Gastrocnemius medialis (tissue), 4 donors: ENCODE measurements around the gene LAP3. TPM values are rescaled to one million over a fixed set of nuclear protein-coding genes. Genes with fewer than 3 reads are reported as not detected.

ENCODE experiments used
- ATAC-seq, 2 donors: fragments of 150-250 bp; one replicate each; pipeline ENCODE4 v1.9.1; 2016
- DNase-seq, 2 donors: peaks; one replicate each; pipeline ENCODE4 v3.0.0-alpha.2; 2019
- H3K27ac ChIP-seq, 4 donors: fragments of 200-600 bp; sonication (generic); 1 replicate in 1 of 4; 2 replicates in 3 of 4; pipeline ENCODE4 v1.5.1; 2016 to 2018; ENCODE audit warnings: mild to moderate bottlenecking in 2 of 4, moderate library complexity in 1 of 4
- H3K27me3 ChIP-seq, 3 donors: fragments of 200-600 bp; sonication (generic) in 2 of 3; 1 replicate in 1 of 3; 2 replicates in 2 of 3; pipeline versions ENCODE4 v1.5.1 to v1.6.0; 2016 to 2019; ENCODE audit warnings: mild to moderate bottlenecking in 1 of 3, moderate library complexity in 1 of 3
- H3K36me3 ChIP-seq, 2 donors: fragments of 200-600 bp; sonication (generic) in 1 of 2; one replicate each; pipeline ENCODE4 v1.5.1; 2017 to 2018
- H3K4me1 ChIP-seq, 2 donors: fragments of 200-600 bp; sonication (generic) in 1 of 2; one replicate each; pipeline ENCODE4 v1.5.1; 2016 to 2017; ENCODE audit warnings: mild to moderate bottlenecking in 2 of 2
- H3K4me3 ChIP-seq, 4 donors: fragments of 200-600 bp; sonication (generic) in 3 of 4; 1 replicate in 1 of 4; 2 replicates in 3 of 4; pipeline ENCODE4 v1.5.1; 2016 to 2019; ENCODE audit warnings: mild to moderate bottlenecking in 2 of 4
- H3K9me3 ChIP-seq, 3 donors: fragments of 200-600 bp; sonication (generic) in 2 of 3; 1 replicate in 1 of 3; 2 replicates in 2 of 3; pipeline ENCODE4 v1.5.1; 2016 to 2019
- POLR2A ChIP-seq, 2 donors: fragments of 450-650 bp; IDR thresholded peaks; one replicate each; pipeline ENCODE4 v1.6.1; 2017; ENCODE audit warnings: antibody characterized with exemption in 2 of 2, mild to moderate bottlenecking in 2 of 2, moderate library complexity in 2 of 2
- in situ Hi-C, 4 donors: fragments of 200-750 bp; cut with MboI; loops; one replicate each; pipeline versions ENCODE4 v1.15.0 to v1.8.0; 2017; ENCODE audit warnings: low sequenced_read_pairs in 4 of 4
- intact Hi-C: fragments of 100-400 bp; cut with DNase I; formaldehyde crosslinking; loops from one replicate; pipeline ENCODE4 v1.15.1; 2023; ENCODE audit warnings: low total_unique reads
- total RNA-seq, 4 donors: library from RNA; depleted of rRNA; stranded (reverse); fragments of >200 nt; gene quantifications; one replicate each; pipeline versions ENCODE4 v1.1.0 to v1.2.3, GENCODE V29; 2016
- TF ChIP-seq, protein P1 (sequence below), 5 experiments: fragments of 450-650 bp in 3 of 5; fragments of 200-600 bp in 2 of 5; sonication (generic) in 2 of 5; IDR thresholded peaks in 4 of 5; conservative IDR thresholded peaks in 1 of 5; 1 replicate in 4 of 5; 2 replicates in 1 of 5; pipeline ENCODE4 v1.5.1; 2016 to 2019; ENCODE audit warnings: antibody characterized with exemption in 5 of 5, mild to moderate bottlenecking in 3 of 5, moderate library complexity in 3 of 5

LAP3 gene
- total RNA-seq, 4 donors from 2014 or later, result 63.7 to 85.2 (median 76.5) TPM

DNA sequence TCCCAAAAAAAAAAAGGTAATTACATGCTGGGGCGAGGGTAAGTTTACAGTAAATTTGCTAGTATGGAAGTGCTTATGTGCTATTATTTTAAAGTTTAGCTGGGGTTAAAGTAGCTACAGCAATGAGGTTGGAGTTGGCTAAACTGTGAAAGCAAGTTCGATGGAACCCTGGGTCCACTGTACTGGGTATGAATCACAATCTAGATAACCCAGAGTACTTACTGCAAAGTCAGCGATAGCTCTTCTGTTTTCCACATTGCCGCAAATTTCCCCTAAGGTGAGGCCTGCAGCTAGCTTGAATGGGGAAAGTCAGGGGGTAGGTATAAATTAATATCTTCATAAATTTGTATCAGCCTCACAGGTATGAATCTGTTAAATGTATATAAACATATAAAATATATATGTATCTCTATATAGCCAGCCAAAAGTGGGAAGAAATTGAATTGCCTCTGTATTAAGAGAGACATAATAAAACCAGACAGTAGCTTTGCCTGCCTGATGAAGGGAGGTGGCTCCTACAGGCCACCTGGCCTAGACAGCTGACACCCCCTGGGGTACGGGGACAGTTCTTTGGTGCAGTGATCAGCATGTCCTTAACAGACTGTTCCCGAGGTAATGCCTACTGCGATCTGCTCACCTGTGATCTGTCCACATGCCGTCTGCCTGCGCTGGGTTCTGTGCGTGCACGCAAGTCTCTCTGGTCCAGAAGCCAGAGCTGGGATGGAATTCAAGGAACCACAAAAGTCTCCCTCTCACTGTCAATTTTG is 31.4 kb upstream of the LAP3 start:
- Histone ChIP-seq H3K27me3 (no peaks in the 10 kb centered on the region), H3K9me3 (no peaks in the 10 kb centered on the region), H3K4me1 (no peaks in the 10 kb centered on the region), H3K27ac (no peak overlapping the region), H3K4me3 (no peak overlapping the region), H3K36me3 (no peaks in the 10 kb centered on the region)
- intact Hi-C loops (no loop called here), in situ Hi-C loops (loop anchor here (5.0 to 25.0 kb wide), 7 partner anchors 89 to 1047 kb away; no protein-coding TSS in a partner anchor)
- DNase-seq (no peak), ATAC-seq (no peak)
- no peak for TF ChIP-seq POLR2A (IDR thresholded peaks at IDR 0.05)
- TF ChIP-seq, protein P1, sequence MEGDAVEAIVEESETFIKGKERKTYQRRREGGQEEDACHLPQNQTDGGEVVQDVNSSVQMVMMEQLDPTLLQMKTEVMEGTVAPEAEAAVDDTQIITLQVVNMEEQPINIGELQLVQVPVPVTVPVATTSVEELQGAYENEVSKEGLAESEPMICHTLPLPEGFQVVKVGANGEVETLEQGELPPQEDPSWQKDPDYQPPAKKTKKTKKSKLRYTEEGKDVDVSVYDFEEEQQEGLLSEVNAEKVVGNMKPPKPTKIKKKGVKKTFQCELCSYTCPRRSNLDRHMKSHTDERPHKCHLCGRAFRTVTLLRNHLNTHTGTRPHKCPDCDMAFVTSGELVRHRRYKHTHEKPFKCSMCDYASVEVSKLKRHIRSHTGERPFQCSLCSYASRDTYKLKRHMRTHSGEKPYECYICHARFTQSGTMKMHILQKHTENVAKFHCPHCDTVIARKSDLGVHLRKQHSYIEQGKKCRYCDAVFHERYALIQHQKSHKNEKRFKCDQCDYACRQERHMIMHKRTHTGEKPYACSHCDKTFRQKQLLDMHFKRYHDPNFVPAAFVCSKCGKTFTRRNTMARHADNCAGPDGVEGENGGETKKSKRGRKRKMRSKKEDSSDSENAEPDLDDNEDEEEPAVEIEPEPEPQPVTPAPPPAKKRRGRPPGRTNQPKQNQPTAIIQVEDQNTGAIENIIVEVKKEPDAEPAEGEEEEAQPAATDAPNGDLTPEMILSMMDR (IDR thresholded peaks at IDR 0.05 in 4 of 5, conservative IDR thresholded peaks at IDR 0.05 in 1 of 5), result no peak

DNA sequence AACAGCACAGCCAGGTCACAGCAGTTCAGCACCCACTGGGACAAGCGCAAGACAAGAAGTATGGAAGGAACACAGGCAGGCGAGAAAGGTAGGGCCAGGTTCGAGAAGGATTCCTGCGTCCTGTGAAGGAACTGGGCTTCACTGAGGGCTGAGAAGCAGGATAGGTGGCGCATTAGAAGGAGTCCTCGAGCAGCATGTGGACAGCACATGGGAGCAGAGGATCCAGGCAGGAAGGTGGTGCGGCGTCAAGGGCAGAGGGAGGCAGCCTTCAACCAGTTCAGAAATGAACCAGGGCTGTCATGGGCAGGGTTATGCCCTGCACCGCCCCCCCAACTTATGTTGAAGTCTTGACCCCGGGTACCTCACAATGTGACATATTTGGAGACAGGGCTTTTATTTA is 30.8 kb upstream of the LAP3 start:
- ATAC-seq (no peak), DNase-seq (no peak)
- no peak for TF ChIP-seq POLR2A (IDR thresholded peaks at IDR 0.05)
- TF ChIP-seq, protein P1 (IDR thresholded peaks at IDR 0.05 in 4 of 5, conservative IDR thresholded peaks at IDR 0.05 in 1 of 5), result no peak
- no peaks in the 10 kb centered on the region for H3K9me3 ChIP-seq
- H3K4me3 ChIP-seq, result no peak overlapping the region
- in situ Hi-C loops (loop anchor here (5.0 to 25.0 kb wide), 7 partner anchors 89 to 1046 kb away; no protein-coding TSS in a partner anchor), intact Hi-C loops (no loop called here)
- no peaks in the 10 kb centered on the region for H3K27me3 ChIP-seq
- H3K27ac ChIP-seq, result no peak overlapping the region
- no peaks in the 10 kb centered on the region for H3K36me3 ChIP-seq
- H3K4me1 ChIP-seq, result no peaks in the 10 kb centered on the region

DNA sequence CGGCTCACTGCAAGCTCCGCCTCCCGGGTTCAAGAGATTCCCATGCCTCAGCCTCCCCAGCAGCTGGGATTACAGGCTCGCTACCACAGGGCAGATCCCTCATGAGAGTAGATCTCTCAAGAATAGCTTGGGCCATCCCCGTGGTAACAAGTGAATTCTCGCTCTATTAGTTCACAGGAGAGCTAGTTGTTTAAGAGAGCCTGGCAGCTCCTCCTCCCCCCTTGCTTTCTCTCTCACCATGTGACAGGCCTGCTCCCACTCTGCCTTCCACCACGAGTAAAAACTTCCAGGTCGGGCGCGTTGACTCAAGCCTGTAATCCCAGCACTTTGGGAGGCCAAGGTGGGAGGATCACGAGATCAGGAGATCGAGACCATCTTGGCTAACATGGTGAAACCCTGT is 30.3 kb upstream of the LAP3 start:
- in situ Hi-C loops, result loop anchor here (5.0 to 25.0 kb wide), 7 partner anchors 88 to 1046 kb away; no protein-coding TSS in a partner anchor

DNA sequence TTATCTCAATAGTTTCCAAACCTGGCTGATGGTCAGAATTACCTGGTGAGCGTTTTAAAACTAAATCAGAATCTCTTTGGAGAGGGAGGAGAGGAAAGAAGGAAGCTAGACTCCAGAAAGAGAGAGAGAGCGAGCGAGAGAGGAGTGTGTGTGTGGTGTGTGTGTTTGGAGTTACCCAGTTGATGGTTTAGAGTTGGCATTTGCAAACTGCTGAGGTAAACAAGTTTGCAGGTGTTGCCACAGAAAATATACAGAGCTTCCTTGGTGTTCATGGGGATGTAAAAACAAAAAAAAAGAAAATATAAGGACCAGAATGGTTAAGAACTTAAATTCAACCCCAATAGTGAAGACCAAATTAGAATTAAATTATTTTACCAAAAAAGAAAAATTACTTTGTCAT is 26.4 kb upstream of the LAP3 start:
- DNase-seq, result no peak
- Histone ChIP-seq H3K4me3 (no peak overlapping the region), H3K4me1 (no peaks in the 10 kb centered on the region), H3K27me3 (no peaks in the 10 kb centered on the region), H3K36me3 (no peaks in the 10 kb centered on the region), H3K27ac (no peak overlapping the region), H3K9me3 (no peaks in the 10 kb centered on the region)
- intact Hi-C loops, result no loop called here
- ATAC-seq, result no peak
- in situ Hi-C loops, result loop anchor here in 2 of 4 donors (10.0 to 25.0 kb wide), 2 partner anchors 84 to 262 kb away; partner anchors contain the start of genes DCAF16 (in 2 of the 2) and NCAPG (in 2 of the 2)
- TF ChIP-seq POLR2A (IDR thresholded peaks at IDR 0.05), result no peak
- TF ChIP-seq, protein P1 (IDR thresholded peaks at IDR 0.05 in 4 of 5, conservative IDR thresholded peaks at IDR 0.05 in 1 of 5), result no peak

More for the DNA sequence above, 30.3 kb upstream of the LAP3 start:
- H3K27ac ChIP-seq, result no peak overlapping the region
- intact Hi-C loops, result no loop called here
- no peaks in the 10 kb centered on the region for H3K4me1 ChIP-seq
- TF ChIP-seq, protein P1 (IDR thresholded peaks at IDR 0.05 in 4 of 5, conservative IDR thresholded peaks at IDR 0.05 in 1 of 5), result no peak
- TF ChIP-seq POLR2A (IDR thresholded peaks at IDR 0.05), result no peak
- ATAC-seq, result no peak
- no peaks in the 10 kb centered on the region for H3K27me3 ChIP-seq
- no peaks in the 10 kb centered on the region for H3K9me3 ChIP-seq
- H3K4me3 ChIP-seq, result no peak overlapping the region
- DNase-seq, result no peak
- H3K36me3 ChIP-seq, result no peaks in the 10 kb centered on the region
